IPS-15b (cell line): ENCODE measurements around the gene SLC35B2.

Experiments
- H3K27me3 ChIP-seq: one replicate; pipeline ENCODE4 v1.6.1; 2013; ENCODE audit warnings: low read length; ENCODE audit not compliant: control insufficient read depth, insufficient read depth
- H3K36me3 ChIP-seq: one replicate; pipeline ENCODE4 v1.6.1; 2013; ENCODE audit warnings: low read length; ENCODE audit not compliant: control insufficient read depth, insufficient read depth
- H3K4me1 ChIP-seq: one replicate; pipeline ENCODE4 v1.6.1; 2013; ENCODE audit warnings: mild to moderate bottlenecking, low read length; ENCODE audit not compliant: control insufficient read depth, insufficient read depth
- H3K4me3 ChIP-seq: one replicate; pipeline ENCODE4 v1.5.1; 2013; ENCODE audit warnings: low read depth, low read length
- H3K9ac ChIP-seq: one replicate; pipeline ENCODE4 v1.6.1; 2013; ENCODE audit warnings: low read depth, mild to moderate bottlenecking, low read length
- H3K9me3 ChIP-seq: one replicate; pipeline ENCODE4 v1.6.1; 2013; ENCODE audit warnings: mild to moderate bottlenecking, low read length; ENCODE audit not compliant: control insufficient read depth, insufficient read depth

The SLC35B2 gene

GRCh38 chr6:44271914-44272313, 14.6 kb upstream of the SLC35B2 start:
- Histone ChIP-seq H3K27me3 (peaks cover 27% of the 10 kb centered on the region), H3K9me3 (no peaks in the 10 kb centered on the region), H3K36me3 (peaks cover 6% of the 10 kb centered on the region), H3K4me3 (no peak overlapping the region), H3K4me1 (peaks cover 19% of the 10 kb centered on the region), H3K9ac (no peak overlapping the region)

- Histone ChIP-seq H3K27me3 (peaks cover 25% of the 10 kb centered on the region), H3K36me3 (peaks cover 6% of the 10 kb centered on the region), H3K9ac (no peak overlapping the region)
Observed at GRCh38 chr6:44271406-44271723, 14.0 kb upstream of the SLC35B2 start.

GRCh38 chr6:44270526-44271405, 13.4 kb upstream of the SLC35B2 start:
- peak overlapping the region; percentile 54 for H3K4me3 ChIP-seq

More at GRCh38 chr6:44271406-44271723, 14.0 kb upstream of the SLC35B2 start:
- H3K9me3 ChIP-seq = no peaks in the 10 kb centered on the region
- H3K4me1 ChIP-seq = peaks cover 19% of the 10 kb centered on the region
- H3K4me3 ChIP-seq = peak overlapping the region; percentile 54

GRCh38 chr6:44269921-44270525, 12.7 kb upstream of the SLC35B2 start, which contains the start of gene TMEM151B:
Gene TMEM151B (plus strand): TSS chr6:44270450. CDS start chr6:44270743, 293 bp downstream.
- Histone ChIP-seq H3K4me3 (peak within 1 kb of the TSS; percentile 63), H3K9ac (no peak within 1 kb of the TSS), H3K36me3 (peaks cover 6% of the 10 kb centered on the region), H3K9me3 (no peaks in the 10 kb centered on the region), H3K27me3 (peaks cover 24% of the 10 kb centered on the region), H3K4me1 (peaks cover 19% of the 10 kb centered on the region)

More at GRCh38 chr6:44270526-44271405, 13.4 kb upstream of the SLC35B2 start:
- Histone ChIP-seq H3K9ac (no peak overlapping the region), H3K4me1 (peaks cover 19% of the 10 kb centered on the region), H3K27me3 (peaks cover 29% of the 10 kb centered on the region), H3K9me3 (no peaks in the 10 kb centered on the region), H3K36me3 (peaks cover 6% of the 10 kb centered on the region)

- H3K9ac ChIP-seq = no peak overlapping the region
- H3K27me3 ChIP-seq = peaks cover 25% of the 10 kb centered on the region
- H3K36me3 ChIP-seq = peaks cover 6% of the 10 kb centered on the region
- peaks cover 22% of the 10 kb centered on the region for H3K4me1 ChIP-seq
- peak overlapping the region; percentile 63 for H3K4me3 ChIP-seq
- H3K9me3 ChIP-seq = no peaks in the 10 kb centered on the region
Observed at GRCh38 chr6:44269178-44269920, 12.0 kb upstream of the SLC35B2 start.

- Histone ChIP-seq H3K4me3 (peak overlapping the region; percentile 30), H3K9me3 (no peaks in the 10 kb centered on the region), H3K9ac (no peak overlapping the region), H3K4me1 (peaks cover 32% of the 10 kb centered on the region), H3K36me3 (peaks cover 1% of the 10 kb centered on the region), H3K27me3 (peaks cover 22% of the 10 kb centered on the region)
Observed at GRCh38 chr6:44268095-44268628, 10.8 kb upstream of the SLC35B2 start.

- H3K9ac ChIP-seq = no peak overlapping the region
- H3K9me3 ChIP-seq = no peaks in the 10 kb centered on the region
- H3K4me1 ChIP-seq = peaks cover 34% of the 10 kb centered on the region
- no peak overlapping the region for H3K4me3 ChIP-seq
- H3K36me3 ChIP-seq = peaks cover 1% of the 10 kb centered on the region
- H3K27me3 ChIP-seq = peaks cover 22% of the 10 kb centered on the region
Observed at GRCh38 chr6:44267252-44267651, 9.9 kb upstream of the SLC35B2 start.

- H3K9me3 ChIP-seq = no peaks in the 10 kb centered on the region
- peaks cover 31% of the 10 kb centered on the region for H3K4me1 ChIP-seq
Observed at GRCh38 chr6:44266347-44266746, 9.0 kb upstream of the SLC35B2 start.

GRCh38 chr6:44265722-44266233, 8.4 kb upstream of the SLC35B2 start:
- Histone ChIP-seq H3K9me3 (no peaks in the 10 kb centered on the region), H3K9ac (peak overlapping the region; percentile 12), H3K27me3 (peaks cover 22% of the 10 kb centered on the region), H3K4me1 (peaks cover 30% of the 10 kb centered on the region), H3K36me3 (peaks cover 8% of the 10 kb centered on the region), H3K4me3 (no peak overlapping the region)

More at GRCh38 chr6:44266347-44266746, 9.0 kb upstream of the SLC35B2 start:
- H3K4me3 ChIP-seq = no peak overlapping the region
- peaks cover 8% of the 10 kb centered on the region for H3K36me3 ChIP-seq
- peaks cover 22% of the 10 kb centered on the region for H3K27me3 ChIP-seq
- no peak overlapping the region for H3K9ac ChIP-seq

- H3K36me3 ChIP-seq = peaks cover 9% of the 10 kb centered on the region
- peaks cover 30% of the 10 kb centered on the region for H3K4me1 ChIP-seq
- H3K9ac ChIP-seq = peak within 1 kb of the TSS; percentile 47
- peak within 1 kb of the TSS; percentile 82 for H3K4me3 ChIP-seq
- peaks cover 22% of the 10 kb centered on the region for H3K27me3 ChIP-seq
- no peaks in the 10 kb centered on the region for H3K9me3 ChIP-seq
Observed at GRCh38 chr6:44265007-44265721, 7.8 kb upstream of the SLC35B2 start, which contains the start of gene NFKBIE. Gene NFKBIE (minus strand): TSS chr6:44265551. CDS start chr6:44265346, 205 bp downstream.
